GM12878 (cell line): ENCODE data around the gene ARID5B. TPM values are rescaled to one million over a fixed set of nuclear protein-coding genes. Genes with fewer than 3 reads are reported as not detected.

Experiments
- ATAC-seq: fragments of 200-7000 bp; cut with Tn5 transposase; 3 replicates; pipeline ENCODE4 v1.9.1; 2020; ENCODE audit warnings: mild to moderate bottlenecking, moderate library complexity
- BruUV-seq: library from RNA; stranded (reverse); fragments of 400-500 nt; replicated peaks from 2 replicates; lab custom pipeline; 2021; lab: Mats Ljungman, UMichigan
- CTCF ChIA-PET: fragments of 300-600 bp; sonication (Branson Sonifier 250); formaldehyde crosslinking; extraction: SDS; loops from one replicate; lab custom pipeline; 2021; ENCODE audit warnings: inconsistent platforms; lab: Yijun Ruan, JAX
- POLR2A ChIA-PET: fragments of 350-600 bp; formaldehyde crosslinking; extraction: SDS; loops from one replicate; lab custom pipeline; 2021; ENCODE audit warnings: inconsistent platforms; lab: Charles Lee
- RAD21 ChIA-PET: fragments of 300-600 bp; sonication (Branson Sonifier 250); formaldehyde crosslinking; loops from one replicate; lab custom pipeline; 2023; ENCODE audit warnings: antibody characterized with exemption; ENCODE audit not compliant: unreplicated experiment; lab: Charles Lee
- SMC1A ChIA-PET: fragments of 300-600 bp; sonication (Branson Sonifier 250); formaldehyde crosslinking; loops from one replicate; lab custom pipeline; 2023; ENCODE audit not compliant: unreplicated experiment, uncharacterized antibody; lab: Charles Lee
- DNase-seq: peaks from one replicate; pipeline ENCODE4 v3.0.0-alpha.2; 2011; ENCODE audit warnings: low read depth, low spot score
- FAIRE-seq: peaks from 3 replicates; lab custom pipeline; 2011; peaks lifted over from hg19 to GRCh38; lab: Jason Lieb, UNC
- H2AFZ ChIP-seq: 2 replicates; pipeline ENCODE4 v1.6.0; 2011; ENCODE audit warnings: low read depth, low read length, control low read depth; ENCODE audit not compliant: control insufficient read depth
- H3K27ac ChIP-seq: 2 replicates; pipeline ENCODE4 v1.5.1; 2011; ENCODE audit warnings: control low read depth; ENCODE audit not compliant: control insufficient read depth, insufficient read depth
- H3K27me3 ChIP-seq, 2 experiments: replicated peaks in 1 of 2; 2 replicates each; pipeline versions ENCODE4 v1.6.0 to v1.6.1; 2011; ENCODE audit warnings: low read length in 1 of 2; ENCODE audit not compliant: control insufficient read depth in 2 of 2, insufficient read depth in 2 of 2
- H3K36me3 ChIP-seq, 2 experiments: 2 replicates each; pipeline ENCODE4 v1.5.1; 2011; ENCODE audit warnings: low read length in 1 of 2; ENCODE audit not compliant: control insufficient read depth in 2 of 2, insufficient read depth in 2 of 2
- H3K4me1 ChIP-seq: 2 replicates; pipeline ENCODE4 v1.6.1; 2011; ENCODE audit warnings: mild to moderate bottlenecking, low read length, moderate library complexity, mixed read lengths; ENCODE audit not compliant: control insufficient read depth, insufficient read depth
- H3K4me2 ChIP-seq: 2 replicates; pipeline ENCODE4 v1.6.0; 2011; ENCODE audit warnings: control low read depth; ENCODE audit not compliant: control insufficient read depth, insufficient read depth
- H3K4me3 ChIP-seq: fragments of 200-600 bp; sonication (generic); 2 replicates; pipeline ENCODE4 v1.5.1; 2016
- H3K79me2 ChIP-seq: 2 replicates; pipeline ENCODE4 v1.6.0; 2011; ENCODE audit warnings: low read length; ENCODE audit not compliant: control insufficient read depth, insufficient read depth
- H3K9ac ChIP-seq: 2 replicates; pipeline ENCODE4 v1.8.0; 2011; ENCODE audit warnings: low read length, control low read depth, mixed read lengths; ENCODE audit not compliant: control insufficient read depth, insufficient read depth
- H3K9me3 ChIP-seq: replicated peaks from 3 replicates; pipeline ENCODE4 v1.5.1; 2011; ENCODE audit warnings: mild to moderate bottlenecking, low read length; ENCODE audit not compliant: control insufficient read depth, insufficient read depth
- H4K20me1 ChIP-seq: 2 replicates; pipeline ENCODE4 v1.6.0; 2011; ENCODE audit not compliant: control insufficient read depth, insufficient read depth
- WGBS: methylation state at CpG from one replicate; pipeline ENCODE4 v1.1.6; 2016; ENCODE audit warnings: low lambda C conversion rate; ENCODE audit not compliant: insufficient replicate concordance, insufficient coverage; ENCODE audit errors: missing lambda C conversion rate; 5-methylcytosine and 5-hydroxymethylcytosine counted together
- in situ Hi-C: fragments of 300-500 bp; cut with MboI; formaldehyde crosslinking; loops from 9 replicates; pipeline ENCODE4 v1.14.3; 2018; ENCODE audit warnings: mixed read lengths
- intact Hi-C: fragments of 100-400 bp; cut with micrococcal nuclease; formaldehyde crosslinking; loops from one replicate; pipeline ENCODE4 v1.14.2; 2022; ENCODE audit not compliant: unreplicated experiment
- polyA plus RNA-seq, 11 experiments: library from polyadenylated mRNA; depleted of rRNA in 4 of 11; unstranded in 6 of 11; stranded (reverse) in 5 of 11; fragments of >200 nt; fragmentation: Nextera tagmentation in 4 of 11; fragmentation: Illumina TruSeq in 1 of 11; extraction: Ambion mirVana in 4 of 11; extraction: Trizol in 1 of 11; gene quantifications; 1 replicate in 1 of 11; 2 replicates in 10 of 11; pipeline versions ENCODE4 v1.2.1 to v1.2.3, GENCODE V29; 2011 to 2016; ENCODE audit warnings: inconsistent platforms in 2 of 11, missing spikeins in 2 of 11, low read depth in 1 of 11
- total RNA-seq, 4 experiments: library from RNA; depleted of rRNA in 3 of 4; stranded (reverse); fragments of >200 nt in 3 of 4; fragmentation: Illumina TruSeq in 1 of 4; extraction: Trizol in 1 of 4; gene quantifications; 2 replicates each; pipeline versions ENCODE4 v1.2.1 to v1.2.3, GENCODE V29; 2013 to 2021
- TF ChIP-seq, protein P1 (sequence below): fragments of 450-650 bp; IDR thresholded peaks from 2 replicates; pipeline ENCODE4 v1.6.1; 2016; ENCODE audit warnings: mild to moderate bottlenecking, moderate library complexity, borderline replicate concordance
- TF ChIP-seq, protein P2 (sequence below): IDR thresholded peaks from 2 replicates; pipeline ENCODE4 v1.6.1; 2012; ENCODE audit warnings: low read depth, low read length, improper control_type of control experiment

Gene ARID5B
- total and polyA plus RNA-seq, 10 of the 15 experiments (the other 5 are each of a cell fraction or from before 2014, with no cell fraction given) = 2.7 to 8.5 (median 6.1) TPM

DNA sequence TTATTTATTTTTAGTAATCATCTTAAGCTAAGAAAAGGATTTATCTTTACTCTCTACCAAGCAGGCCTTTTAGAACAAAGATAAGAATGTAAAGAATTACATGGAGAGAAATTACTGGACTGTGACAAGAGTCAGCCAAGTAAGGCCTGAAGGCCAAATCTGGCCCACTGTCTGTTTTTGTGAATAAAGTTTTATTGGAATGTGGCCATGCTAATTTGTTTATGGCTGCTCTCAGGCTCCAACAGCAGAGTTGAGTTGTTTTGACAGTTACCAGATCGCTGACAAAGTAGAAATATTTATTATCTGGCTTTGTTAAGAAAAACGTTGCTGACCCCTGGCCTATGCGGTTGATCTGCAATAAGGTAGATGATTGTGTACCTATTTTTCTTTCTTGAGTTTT, 6.1 kb downstream of the ARID5B start:
- Histone ChIP-seq H3K4me2 (no peak overlapping the region), H3K4me1 (peaks cover 9% of the 10 kb centered on the region; the same call in 1 of the 2 replicates), H2AFZ (no peak overlapping the region), H3K36me3 (0 out of 4 replicates have a peak, but pooled peaks cover 0 to 6% of the 10 kb centered on the region in 2 experiments), H3K79me2 (peaks cover 80% of the 10 kb centered on the region), H3K27me3 (no peaks in the 10 kb centered on the region), H3K9me3 (no peaks in the 10 kb centered on the region; the same call in 1 of the 3 replicates), H3K27ac (no peak overlapping the region), H3K4me3 (no peak overlapping the region), H4K20me1 (no peaks in the 10 kb centered on the region), H3K9ac (no peak overlapping the region)
- RAD21 ChIA-PET = interaction anchor here (7.0 kb wide), 1 partner anchor 33 kb away, joined by 68 read pairs; no protein-coding TSS in a partner anchor
- SMC1A ChIA-PET = interaction anchor here (1.7 kb wide), 2 partner anchors 10 to 16 kb away, joined by 4 to 5 read pairs; no protein-coding TSS in a partner anchor
- intact Hi-C loops (no loop called here), in situ Hi-C loops (no loop called here)
- ATAC-seq = no peak
- no peak for DNase-seq
- no peak for FAIRE-seq
- TF ChIP-seq, protein P1, sequence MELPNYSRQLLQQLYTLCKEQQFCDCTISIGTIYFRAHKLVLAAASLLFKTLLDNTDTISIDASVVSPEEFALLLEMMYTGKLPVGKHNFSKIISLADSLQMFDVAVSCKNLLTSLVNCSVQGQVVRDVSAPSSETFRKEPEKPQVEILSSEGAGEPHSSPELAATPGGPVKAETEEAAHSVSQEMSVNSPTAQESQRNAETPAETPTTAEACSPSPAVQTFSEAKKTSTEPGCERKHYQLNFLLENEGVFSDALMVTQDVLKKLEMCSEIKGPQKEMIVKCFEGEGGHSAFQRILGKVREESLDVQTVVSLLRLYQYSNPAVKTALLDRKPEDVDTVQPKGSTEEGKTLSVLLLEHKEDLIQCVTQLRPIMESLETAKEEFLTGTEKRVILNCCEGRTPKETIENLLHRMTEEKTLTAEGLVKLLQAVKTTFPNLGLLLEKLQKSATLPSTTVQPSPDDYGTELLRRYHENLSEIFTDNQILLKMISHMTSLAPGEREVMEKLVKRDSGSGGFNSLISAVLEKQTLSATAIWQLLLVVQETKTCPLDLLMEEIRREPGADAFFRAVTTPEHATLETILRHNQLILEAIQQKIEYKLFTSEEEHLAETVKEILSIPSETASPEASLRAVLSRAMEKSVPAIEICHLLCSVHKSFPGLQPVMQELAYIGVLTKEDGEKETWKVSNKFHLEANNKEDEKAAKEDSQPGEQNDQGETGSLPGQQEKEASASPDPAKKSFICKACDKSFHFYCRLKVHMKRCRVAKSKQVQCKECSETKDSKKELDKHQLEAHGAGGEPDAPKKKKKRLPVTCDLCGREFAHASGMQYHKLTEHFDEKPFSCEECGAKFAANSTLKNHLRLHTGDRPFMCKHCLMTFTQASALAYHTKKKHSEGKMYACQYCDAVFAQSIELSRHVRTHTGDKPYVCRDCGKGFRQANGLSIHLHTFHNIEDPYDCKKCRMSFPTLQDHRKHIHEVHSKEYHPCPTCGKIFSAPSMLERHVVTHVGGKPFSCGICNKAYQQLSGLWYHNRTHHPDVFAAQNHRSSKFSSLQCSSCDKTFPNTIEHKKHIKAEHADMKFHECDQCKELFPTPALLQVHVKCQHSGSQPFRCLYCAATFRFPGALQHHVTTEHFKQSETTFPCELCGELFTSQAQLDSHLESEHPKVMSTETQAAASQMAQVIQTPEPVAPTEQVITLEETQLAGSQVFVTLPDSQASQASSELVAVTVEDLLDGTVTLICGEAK = peak; percentile 85
- TF ChIP-seq, protein P2, sequence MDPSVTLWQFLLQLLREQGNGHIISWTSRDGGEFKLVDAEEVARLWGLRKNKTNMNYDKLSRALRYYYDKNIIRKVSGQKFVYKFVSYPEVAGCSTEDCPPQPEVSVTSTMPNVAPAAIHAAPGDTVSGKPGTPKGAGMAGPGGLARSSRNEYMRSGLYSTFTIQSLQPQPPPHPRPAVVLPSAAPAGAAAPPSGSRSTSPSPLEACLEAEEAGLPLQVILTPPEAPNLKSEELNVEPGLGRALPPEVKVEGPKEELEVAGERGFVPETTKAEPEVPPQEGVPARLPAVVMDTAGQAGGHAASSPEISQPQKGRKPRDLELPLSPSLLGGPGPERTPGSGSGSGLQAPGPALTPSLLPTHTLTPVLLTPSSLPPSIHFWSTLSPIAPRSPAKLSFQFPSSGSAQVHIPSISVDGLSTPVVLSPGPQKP = no peak
- CTCF ChIA-PET = interaction anchor here (0.8 to 1.2 kb wide), 3 partner anchors 8 to 332 kb away, joined by 3 read pairs; no protein-coding TSS in a partner anchor
- POLR2A ChIA-PET = no interaction called here
- WGBS = 84% methylated on average over 3 of the region's 3 CpGs
- no TSS peak for BruUV-seq
